ENCODE measurements around the gene CPSF3. TPM values are rescaled to one million over a fixed set of nuclear protein-coding genes. Genes with fewer than 3 reads are reported as not detected.
"Not testable (repeated sequence)": the region's sequence is repeated elsewhere in the genome, so short reads cannot be mapped to it uniquely, and the experiment has no call there.

Gene CPSF3
- total and polyA plus RNA-seq, 8 donors, result 5.7 to 13.2 (median 10.7) TPM

- WGBS, 2 donors, result 90 to 94% methylated on average over 1 of the region's 1 CpG
- H3K9me3 ChIP-seq, result no peaks in the 10 kb centered on the region
- ATAC-seq, result no peak
- H3K27me3 ChIP-seq, result no peaks in the 10 kb centered on the region
- no peak for FAIRE-seq
- H3K4me1 ChIP-seq, result no peaks in the 10 kb centered on the region
- DNase-seq, result no peak
- intact Hi-C loops (cut with DNase I), result no loop called here
- no peak for TF ChIP-seq CTCF (IDR thresholded peaks at IDR 0.05)
- no peak overlapping the region for H3K4me3 ChIP-seq
- peaks cover 0 to 50% (median 16%) of the 10 kb centered on the region in 3 donors for H3K36me3 ChIP-seq
- no peak overlapping the region for H3K27ac ChIP-seq
These were observed 70.6 kb downstream of the CPSF3 start for GRCh38 chr2:9494081-9494480.

DNA sequence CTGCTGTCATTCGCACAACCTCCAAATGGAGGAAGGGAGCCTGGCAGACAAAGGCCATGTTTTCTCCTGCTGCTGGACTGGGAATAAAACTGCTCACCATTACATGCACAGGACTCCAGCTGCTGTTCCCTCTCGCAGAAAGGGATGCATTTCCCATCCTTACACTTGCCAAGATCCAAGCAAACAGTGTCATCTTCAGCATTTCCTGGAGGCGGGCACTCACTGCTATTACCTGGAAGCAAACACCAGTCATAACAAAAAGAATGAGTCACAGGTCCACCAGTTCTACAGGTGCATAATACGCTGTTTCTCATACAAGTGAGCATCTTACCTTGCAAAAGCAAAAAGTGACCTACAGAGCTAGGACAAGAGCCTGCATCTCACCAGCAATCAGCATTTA lies 73.6 kb downstream of the CPSF3 start:
- intact Hi-C loops (cut with DNase I), result no loop called here
- peak in 2 of 4 donors; percentile 48 to 68 for ATAC-seq
- Histone ChIP-seq H3K27ac (no peak overlapping the region), H3K4me1 (no peaks in the 10 kb centered on the region), H3K36me3 (peaks cover 0 to 24% (median 0%) of the 10 kb centered on the region in 3 donors), H3K27me3 (no peaks in the 10 kb centered on the region), H3K9me3 (no peaks in the 10 kb centered on the region), H3K4me3 (no peak overlapping the region)
- no peak for FAIRE-seq
- 93 to 94% methylated on average over 4 of the region's 4 CpGs for WGBS, 2 donors
- DNase-seq, result no peak
- no peak for TF ChIP-seq CTCF (IDR thresholded peaks at IDR 0.05)

DNA sequence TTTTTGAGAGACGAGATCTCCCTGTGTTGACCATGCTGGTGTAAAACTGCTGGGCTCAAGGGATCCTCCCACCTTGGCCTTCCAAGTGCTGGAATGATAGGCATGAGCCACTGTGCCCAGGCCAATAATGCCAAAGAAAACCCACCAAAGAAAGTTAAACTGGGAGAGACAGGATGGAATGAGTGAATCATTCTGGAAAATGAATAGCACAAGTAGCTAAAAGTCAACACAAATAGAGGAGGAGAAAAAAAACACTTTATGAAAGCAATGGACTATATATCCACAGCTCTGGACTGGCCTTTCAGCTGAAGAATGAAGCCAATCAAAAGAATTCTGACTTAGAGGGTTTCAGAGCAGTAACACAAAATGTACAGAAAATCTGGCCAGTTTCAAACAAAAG lies 74.8 kb downstream of the CPSF3 start:
- DNase-seq (no peak), ATAC-seq (no peak), FAIRE-seq (no peak)
- 48 to 59% methylated on average over 1 of the region's 1 CpG for WGBS, 2 donors
- Histone ChIP-seq H3K27ac (no peak overlapping the region), H3K4me3 (no peak overlapping the region), H3K36me3 (peaks cover 0 to 16% (median 0%) of the 10 kb centered on the region in 3 donors), H3K27me3 (no peaks in the 10 kb centered on the region), H3K9me3 (no peaks in the 10 kb centered on the region), H3K4me1 (no peaks in the 10 kb centered on the region)
- intact Hi-C loops (cut with DNase I), result no loop called here
- no peak for TF ChIP-seq CTCF (IDR thresholded peaks at IDR 0.05)

GRCh38 chr2:9508931-9509330 lies 85.5 kb downstream of the CPSF3 start:
- intact Hi-C loops (cut with DNase I), result no loop called here
- FAIRE-seq (no peak), ATAC-seq (no peak), DNase-seq (no peak)
- 10 to 21% methylated on average over 1 of the region's 1 CpG for WGBS, 2 donors
- no peaks in the 10 kb centered on the region for H3K9me3 ChIP-seq
- no peak overlapping the region for H3K4me3 ChIP-seq
- H3K27ac ChIP-seq, result no peak overlapping the region
- H3K4me1 ChIP-seq, result no peaks in the 10 kb centered on the region
- no peak for TF ChIP-seq CTCF (IDR thresholded peaks at IDR 0.05)
- peaks cover 0 to 5% (median 0%) of the 10 kb centered on the region in 3 donors for H3K36me3 ChIP-seq
- no peaks in the 10 kb centered on the region for H3K27me3 ChIP-seq

DNA sequence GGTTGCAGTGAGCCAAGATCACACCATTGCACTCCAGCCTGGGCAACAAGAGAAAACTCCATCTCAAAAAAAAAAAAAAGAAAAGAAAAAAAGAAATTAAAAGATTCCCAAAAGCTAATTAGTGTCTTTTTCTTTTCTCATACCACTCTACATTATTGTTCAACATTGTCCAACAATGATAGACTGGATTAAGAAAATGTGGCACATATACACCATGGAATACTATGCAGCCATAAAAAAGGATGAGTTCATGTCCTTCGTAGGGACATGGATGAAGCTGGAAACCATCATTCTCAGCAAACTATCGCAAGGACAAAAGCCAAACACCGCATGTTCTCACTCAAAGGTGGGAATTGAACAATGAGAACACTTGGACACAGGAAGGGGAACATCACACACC lies 90.5 kb downstream of the CPSF3 start:
- H3K9me3 ChIP-seq; H3K27ac ChIP-seq; DNase-seq; H3K36me3 ChIP-seq; H3K4me1 ChIP-seq; H3K27me3 ChIP-seq; ATAC-seq; H3K4me3 ChIP-seq; FAIRE-seq; intact Hi-C loops (cut with DNase I): not testable (repeated sequence)
- 97 to 100% methylated on average over 3 of the region's 3 CpGs for WGBS, 2 donors
